MM.1S (cell line): ENCODE results near the gene ST7.

Experiments
- DNase-seq: peaks from one replicate; pipeline ENCODE4 v3.0.0-alpha.2; 2015
- H2AFZ ChIP-seq: fragments of 300-600 bp; sonication (generic); 2 replicates; pipeline ENCODE4 v1.6.0; 2016; ENCODE audit warnings: antibody characterized with exemption, low read length
- H3F3A ChIP-seq: fragments of 300-600 bp; sonication (generic); 2 replicates; pipeline ENCODE4 v1.6.1; 2016; ENCODE audit warnings: mild to moderate bottlenecking, antibody characterized with exemption, low read length, moderate library complexity, mixed read lengths; ENCODE audit not compliant: insufficient read depth
- H3K27ac ChIP-seq: fragments of 300-600 bp; sonication (generic); 2 replicates; pipeline ENCODE4 v1.5.1; 2016; ENCODE audit warnings: mild to moderate bottlenecking, low read length
- H3K27me3 ChIP-seq: fragments of 300-600 bp; sonication (generic); replicated peaks from 2 replicates; pipeline ENCODE4 v1.6.0; 2016; ENCODE audit warnings: low read length; ENCODE audit not compliant: insufficient read depth
- H3K36me3 ChIP-seq: fragments of 300-600 bp; sonication (generic); replicated peaks from 2 replicates; pipeline ENCODE4 v1.6.1; 2016; ENCODE audit warnings: mild to moderate bottlenecking, low read length, mixed read lengths; ENCODE audit not compliant: insufficient read depth
- H3K4me1 ChIP-seq: fragments of 300-600 bp; sonication (generic); 2 replicates; pipeline ENCODE4 v1.6.1; 2016; ENCODE audit warnings: low read length, mixed read lengths
- H3K4me2 ChIP-seq: fragments of 300-600 bp; sonication (generic); 2 replicates; pipeline ENCODE4 v1.6.0; 2016; ENCODE audit warnings: low read depth, low read length
- H3K4me3 ChIP-seq: fragments of 300-600 bp; sonication (generic); 2 replicates; pipeline ENCODE4 v1.5.1; 2016; ENCODE audit warnings: low read length, mixed read lengths
- H3K79me2 ChIP-seq: fragments of 300-600 bp; sonication (generic); 2 replicates; pipeline ENCODE4 v1.6.1; 2016; ENCODE audit warnings: mixed run types, low read length, mixed read lengths
- H3K9ac ChIP-seq: fragments of 300-600 bp; sonication (generic); 2 replicates; pipeline ENCODE4 v1.6.1; 2016; ENCODE audit warnings: low read length, mixed read lengths
- H3K9me2 ChIP-seq: fragments of 300-600 bp; sonication (generic); replicated peaks from 2 replicates; pipeline ENCODE4 v1.6.1; 2016; ENCODE audit warnings: mild to moderate bottlenecking, low read length, mixed read lengths; ENCODE audit not compliant: insufficient read depth
- H3K9me3 ChIP-seq: fragments of 300-600 bp; sonication (generic); replicated peaks from 2 replicates; pipeline ENCODE4 v1.6.1; 2016; ENCODE audit warnings: mild to moderate bottlenecking, low read length, mixed read lengths; ENCODE audit not compliant: insufficient read depth
- H4K20me1 ChIP-seq: fragments of 300-600 bp; sonication (generic); 2 replicates; pipeline ENCODE4 v1.6.1; 2016; ENCODE audit warnings: mild to moderate bottlenecking, low read length, moderate library complexity, mixed read lengths; ENCODE audit not compliant: insufficient read depth
- CTCF ChIP-seq: fragments of 300-600 bp; sonication (generic); IDR thresholded peaks from 2 replicates; pipeline ENCODE4 v1.5.1; 2016; ENCODE audit warnings: antibody characterized with exemption, low read length, mixed read lengths
- EZH2 ChIP-seq: fragments of 300-600 bp; sonication (generic); optimal IDR thresholded peaks from 2 replicates; pipeline ENCODE3; 2017; ENCODE audit warnings: low read depth, mild to moderate bottlenecking, antibody characterized with exemption, low read length, mixed read lengths
- EZH2phosphoT487 ChIP-seq: fragments of 300-600 bp; sonication (generic); IDR thresholded peaks from 2 replicates; pipeline ENCODE4 v1.6.1; 2018; ENCODE audit warnings: antibody characterized with exemption, low read length

Gene ST7

GRCh38 chr7:117017017-117017451, 63.7 kb downstream of the ST7 start:
- DNase-seq, result no peak
- peaks cover 26% of the 10 kb centered on the region for H3K79me2 ChIP-seq
- 0 out of 2 replicates have a peak, but pooled peaks cover under 1% of the 10 kb centered on the region for H3K4me1 ChIP-seq
- H3K27me3 ChIP-seq, result no peaks in the 10 kb centered on the region
- no peaks in the 10 kb centered on the region for H3F3A ChIP-seq
- no peak overlapping the region for H2AFZ ChIP-seq
- no peaks in the 10 kb centered on the region for H3K9me3 ChIP-seq
- H4K20me1 ChIP-seq, result no peaks in the 10 kb centered on the region; the same call in 1 of the 2 replicates
- H3K4me2 ChIP-seq, result no peak overlapping the region
- TF ChIP-seq EZH2 (no peak), CTCF (no peak), EZH2phosphoT487 (no peak)
- no peaks in the 10 kb centered on the region for H3K36me3 ChIP-seq
- no peak overlapping the region for H3K27ac ChIP-seq
- H3K4me3 ChIP-seq, result no peak overlapping the region
- no peak overlapping the region for H3K9ac ChIP-seq
- H3K9me2 ChIP-seq, result no peaks in the 10 kb centered on the region

DNA sequence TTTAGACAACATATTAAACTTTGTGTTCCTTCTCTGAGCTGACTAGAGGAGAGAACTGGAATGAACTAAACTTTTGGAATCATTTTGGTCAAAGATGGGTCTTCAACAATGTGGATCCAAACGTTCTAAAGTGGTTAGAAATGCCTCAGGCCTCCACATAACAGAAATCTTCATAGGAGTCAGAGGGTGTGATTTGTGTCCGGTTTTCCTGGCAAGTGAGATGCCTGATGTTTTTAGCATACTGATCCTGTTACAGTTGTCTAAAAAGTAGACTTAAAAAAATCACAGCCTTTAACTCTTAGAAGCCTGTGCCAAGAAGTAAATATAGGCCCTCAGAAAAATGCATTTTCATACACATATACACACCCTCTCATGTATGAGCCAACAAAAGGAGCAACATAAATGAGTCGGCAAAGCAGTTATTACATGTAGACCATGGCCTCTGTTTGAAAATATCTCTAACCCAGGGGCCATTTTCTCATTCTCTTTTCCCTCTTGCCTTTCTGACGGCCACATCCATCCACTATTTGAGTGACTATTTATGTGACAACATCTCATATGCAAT, 64.5 kb downstream of the ST7 start:
- no peak overlapping the region for H2AFZ ChIP-seq
- no peak for DNase-seq
- no peaks in the 10 kb centered on the region; the same call in 1 of the 2 replicates for H4K20me1 ChIP-seq
- H3K9me3 ChIP-seq, result no peaks in the 10 kb centered on the region
- no peak overlapping the region for H3K9ac ChIP-seq
- peaks cover 26% of the 10 kb centered on the region for H3K79me2 ChIP-seq
- H3K36me3 ChIP-seq, result no peaks in the 10 kb centered on the region
- no peak for TF ChIP-seq EZH2phosphoT487
- TF ChIP-seq CTCF, result no peak
- no peak for TF ChIP-seq EZH2
- H3K27me3 ChIP-seq, result no peaks in the 10 kb centered on the region
- no peaks in the 10 kb centered on the region for H3F3A ChIP-seq
- H3K27ac ChIP-seq, result no peak overlapping the region
- no peak overlapping the region for H3K4me3 ChIP-seq
- no peaks in the 10 kb centered on the region for H3K4me1 ChIP-seq
- H3K4me2 ChIP-seq, result no peak overlapping the region
- H3K9me2 ChIP-seq, result no peaks in the 10 kb centered on the region

DNA sequence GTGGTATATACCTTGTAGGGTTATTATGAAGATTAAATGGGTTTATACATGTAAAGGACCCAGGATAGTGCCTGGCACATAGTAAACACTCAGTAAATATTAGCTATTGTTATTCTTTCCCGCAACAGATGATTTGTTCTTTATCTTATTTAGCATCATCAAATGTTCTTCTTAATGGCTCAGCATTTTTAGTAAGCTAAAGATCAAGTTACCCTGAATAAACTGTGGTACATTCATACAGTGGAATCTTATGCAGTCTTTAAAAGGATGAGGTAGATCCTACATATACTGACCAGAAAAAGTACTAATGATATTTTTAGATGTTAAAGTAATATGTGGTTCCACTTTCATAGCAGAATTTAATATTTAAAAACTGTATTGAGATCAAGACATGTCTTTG, 65.4 kb downstream of the ST7 start:
- no peak for DNase-seq
- no peaks in the 10 kb centered on the region for H3K27me3 ChIP-seq

GRCh38 chr7:117019287-117019686, 66.0 kb downstream of the ST7 start:
- Histone ChIP-seq H3K9ac (no peak overlapping the region), H3K4me1 (no peaks in the 10 kb centered on the region), H3K27ac (no peak overlapping the region), H3K4me2 (no peak overlapping the region), H2AFZ (no peak overlapping the region), H3K4me3 (no peak overlapping the region), H3K9me3 (no peaks in the 10 kb centered on the region), H3K9me2 (no peaks in the 10 kb centered on the region), H3K79me2 (peaks cover 27% of the 10 kb centered on the region), H4K20me1 (no peaks in the 10 kb centered on the region), H3F3A (no peaks in the 10 kb centered on the region), H3K36me3 (no peaks in the 10 kb centered on the region), H3K27me3 (no peaks in the 10 kb centered on the region)
- DNase-seq, result no peak
- TF ChIP-seq EZH2phosphoT487 (no peak), EZH2 (no peak)

More for the DNA sequence above, 65.4 kb downstream of the ST7 start:
- no peak overlapping the region for H3K27ac ChIP-seq
- H3F3A ChIP-seq, result no peaks in the 10 kb centered on the region
- no peaks in the 10 kb centered on the region for H4K20me1 ChIP-seq
- H3K9me2 ChIP-seq, result no peaks in the 10 kb centered on the region
- H3K9me3 ChIP-seq, result no peaks in the 10 kb centered on the region
- no peak overlapping the region for H2AFZ ChIP-seq
- no peak overlapping the region for H3K4me2 ChIP-seq
- H3K36me3 ChIP-seq, result no peaks in the 10 kb centered on the region
- no peak for TF ChIP-seq EZH2
- H3K79me2 ChIP-seq, result peaks cover 28% of the 10 kb centered on the region
- H3K4me3 ChIP-seq, result no peak overlapping the region
- H3K4me1 ChIP-seq, result no peaks in the 10 kb centered on the region
- no peak overlapping the region for H3K9ac ChIP-seq
